ENCODE data around the gene RUVBL2. TPM values are rescaled to one million over a fixed set of nuclear protein-coding genes. Genes with fewer than 3 reads are reported as not detected.
A peak's percentile ranks its signal among the peaks of the same experiment; 100 is the strongest.
"Not testable (repeated sequence)": the region's sequence is repeated elsewhere in the genome, so short reads cannot be mapped to it uniquely, and the experiment has no call there.

The RUVBL2 gene
- total RNA-seq, 1 donor from 2014 or later, result 62.2 TPM

- peaks cover 18% of the 10 kb centered on the region for H3K27me3 Mint-ChIP-seq (ENCODE audit: low read depth)
- H3K4me1 Mint-ChIP-seq; DNase-seq (ENCODE audit: low spot score in 2 of 2, unreplicated experiment in 2 of 2); H3K27ac Mint-ChIP-seq; H3K9me3 Mint-ChIP-seq; H3K36me3 Mint-ChIP-seq; H3K4me3 Mint-ChIP-seq: not testable (repeated sequence)
- TF ChIP-seq, protein P1, sequence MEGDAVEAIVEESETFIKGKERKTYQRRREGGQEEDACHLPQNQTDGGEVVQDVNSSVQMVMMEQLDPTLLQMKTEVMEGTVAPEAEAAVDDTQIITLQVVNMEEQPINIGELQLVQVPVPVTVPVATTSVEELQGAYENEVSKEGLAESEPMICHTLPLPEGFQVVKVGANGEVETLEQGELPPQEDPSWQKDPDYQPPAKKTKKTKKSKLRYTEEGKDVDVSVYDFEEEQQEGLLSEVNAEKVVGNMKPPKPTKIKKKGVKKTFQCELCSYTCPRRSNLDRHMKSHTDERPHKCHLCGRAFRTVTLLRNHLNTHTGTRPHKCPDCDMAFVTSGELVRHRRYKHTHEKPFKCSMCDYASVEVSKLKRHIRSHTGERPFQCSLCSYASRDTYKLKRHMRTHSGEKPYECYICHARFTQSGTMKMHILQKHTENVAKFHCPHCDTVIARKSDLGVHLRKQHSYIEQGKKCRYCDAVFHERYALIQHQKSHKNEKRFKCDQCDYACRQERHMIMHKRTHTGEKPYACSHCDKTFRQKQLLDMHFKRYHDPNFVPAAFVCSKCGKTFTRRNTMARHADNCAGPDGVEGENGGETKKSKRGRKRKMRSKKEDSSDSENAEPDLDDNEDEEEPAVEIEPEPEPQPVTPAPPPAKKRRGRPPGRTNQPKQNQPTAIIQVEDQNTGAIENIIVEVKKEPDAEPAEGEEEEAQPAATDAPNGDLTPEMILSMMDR (IDR thresholded peaks at IDR 0.05; ENCODE audit: unreplicated experiment), result peak; percentile 36
These were observed 38.1 kb downstream of the RUVBL2 start, which contains the start of gene CGB2 for GRCh38 chr19:49031642-49032301. Gene CGB2, plus strand, starts transcription at chr19:49031890. Its CDS starts 206 bp downstream, at chr19:49032096.

- not testable (repeated sequence) for H3K27ac Mint-ChIP-seq; H3K4me3 Mint-ChIP-seq; DNase-seq (ENCODE audit: low spot score in 2 of 2, unreplicated experiment in 2 of 2); H3K36me3 Mint-ChIP-seq; H3K9me3 Mint-ChIP-seq; H3K4me1 Mint-ChIP-seq; H3K27me3 Mint-ChIP-seq (ENCODE audit: low read depth)
- TF ChIP-seq, protein P1 (IDR thresholded peaks at IDR 0.05; ENCODE audit: unreplicated experiment), result peak; percentile 54
These were observed 43.1 kb downstream of the RUVBL2 start, which contains the start of gene CGB1 for GRCh38 chr19:49036815-49037214. Gene CGB1, minus strand, starts transcription at chr19:49036895. Its CDS starts 184 bp downstream, at chr19:49036711.

GRCh38 chr19:49038111-49038510 is 44.4 kb downstream of the RUVBL2 start:
- not testable (repeated sequence) for H3K9me3 Mint-ChIP-seq; H3K27me3 Mint-ChIP-seq (ENCODE audit: low read depth); DNase-seq (ENCODE audit: low spot score in 2 of 2, unreplicated experiment in 2 of 2); H3K4me1 Mint-ChIP-seq; H3K4me3 Mint-ChIP-seq; H3K27ac Mint-ChIP-seq; H3K36me3 Mint-ChIP-seq

DNA sequence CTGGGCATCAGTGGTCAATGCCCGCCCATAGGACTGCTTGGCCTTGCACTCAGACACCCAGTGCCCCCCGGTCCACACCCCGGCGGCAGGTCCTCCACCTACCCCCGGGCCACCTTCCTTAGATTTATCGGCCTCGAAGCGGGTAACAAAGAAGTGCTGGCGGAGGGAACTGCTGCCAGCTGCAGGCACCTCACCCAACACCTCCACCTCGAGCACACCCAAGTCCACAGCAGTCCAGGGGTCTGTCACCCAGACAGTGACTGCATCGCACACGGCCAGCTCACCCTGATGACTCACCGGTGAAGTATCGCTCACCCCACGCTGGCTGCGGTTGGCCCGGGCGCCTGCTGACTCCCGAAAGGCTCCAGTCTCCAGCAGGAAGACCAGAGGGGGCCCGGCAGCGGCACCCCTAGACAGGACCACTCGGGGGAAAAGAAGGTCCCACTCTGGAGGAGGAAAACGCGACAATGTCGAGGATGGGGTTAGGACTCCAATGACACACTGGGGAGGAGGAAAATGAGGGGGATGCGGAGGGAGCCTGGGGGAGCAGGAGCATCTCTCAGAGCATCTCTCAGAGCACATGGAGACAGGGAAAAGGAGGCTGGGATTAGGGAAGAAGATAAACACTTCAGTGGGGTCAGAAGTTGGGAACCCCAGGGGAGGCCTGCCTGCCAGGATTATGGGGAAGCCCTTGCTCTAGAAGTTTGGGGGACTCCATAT is 45.0 kb downstream of the RUVBL2 start:
- not testable (repeated sequence) for H3K27ac Mint-ChIP-seq; H3K36me3 Mint-ChIP-seq; H3K4me3 Mint-ChIP-seq; H3K9me3 Mint-ChIP-seq; H3K27me3 Mint-ChIP-seq (ENCODE audit: low read depth); DNase-seq (ENCODE audit: low spot score in 2 of 2, unreplicated experiment in 2 of 2); H3K4me1 Mint-ChIP-seq

GRCh38 chr19:49039736-49040135 is 46.0 kb downstream of the RUVBL2 start:
- not testable (repeated sequence) for H3K4me1 Mint-ChIP-seq; H3K4me3 Mint-ChIP-seq; H3K36me3 Mint-ChIP-seq; H3K27me3 Mint-ChIP-seq (ENCODE audit: low read depth); DNase-seq (ENCODE audit: low spot score in 2 of 2, unreplicated experiment in 2 of 2); H3K9me3 Mint-ChIP-seq; H3K27ac Mint-ChIP-seq

GRCh38 chr19:49042177-49042576 is 48.5 kb downstream of the RUVBL2 start:
- Mint-ChIP-seq H3K4me3 (no peak overlapping the region), H3K4me1 (no peaks in the 10 kb centered on the region), H3K27ac (no peak overlapping the region), H3K36me3 (no peaks in the 10 kb centered on the region), H3K27me3 (ENCODE audit: low read depth) (peaks cover 2% of the 10 kb centered on the region), H3K9me3 (no peaks in the 10 kb centered on the region)
- TF ChIP-seq, protein P1 (IDR thresholded peaks at IDR 0.05; ENCODE audit: unreplicated experiment), result no peak
- DNase-seq (ENCODE audit: low spot score in 2 of 2, unreplicated experiment in 2 of 2), result no peak

DNA sequence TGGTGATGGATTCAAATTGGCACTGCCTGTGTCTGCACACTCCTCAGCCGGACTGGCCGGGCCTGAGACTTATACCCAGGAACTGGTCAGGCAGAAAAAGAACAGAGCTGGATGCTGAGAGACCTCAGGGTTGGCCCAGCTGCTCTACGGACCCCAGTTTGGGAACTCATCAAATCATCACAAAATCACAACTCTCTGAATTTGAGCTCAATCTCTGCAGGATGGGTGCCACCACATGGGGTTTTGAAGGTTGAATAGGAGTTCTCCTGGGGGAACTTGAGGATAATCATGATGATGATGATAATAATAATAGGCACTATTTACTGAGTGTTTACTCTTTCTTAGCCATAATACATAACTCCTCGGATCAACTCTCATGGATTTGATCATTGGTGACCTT is 49.0 kb downstream of the RUVBL2 start:
- not testable (repeated sequence) for H3K9me3 Mint-ChIP-seq; H3K4me3 Mint-ChIP-seq; H3K4me1 Mint-ChIP-seq; H3K27ac Mint-ChIP-seq; DNase-seq (ENCODE audit: low spot score in 2 of 2, unreplicated experiment in 2 of 2); H3K27me3 Mint-ChIP-seq (ENCODE audit: low read depth); H3K36me3 Mint-ChIP-seq

DNA sequence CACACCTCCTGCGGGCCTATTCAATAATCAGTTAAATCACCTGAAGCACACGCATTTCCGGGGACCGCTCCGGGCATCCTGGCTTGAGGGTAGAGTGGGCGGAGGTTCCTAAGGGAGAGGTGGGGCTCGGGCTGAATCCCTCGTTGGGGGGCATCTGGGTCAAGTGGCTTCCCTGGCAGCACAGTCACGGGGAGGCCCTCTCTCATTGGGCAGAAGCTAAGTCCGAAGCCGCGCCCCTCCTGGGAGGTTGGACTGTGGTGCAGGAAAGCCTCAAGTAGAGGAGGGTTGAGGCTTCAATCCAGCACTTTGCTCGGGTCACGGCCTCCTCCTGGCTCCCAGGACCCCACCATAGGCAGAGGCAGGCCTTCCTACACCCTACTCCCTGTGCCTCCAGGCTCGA is 49.9 kb downstream of the RUVBL2 start, which contains the start of gene CGB5:
Gene CGB5 (plus strand): TSS at position 301 of the 400 bp plus-strand sequence. CDS start 362 bp downstream, outside the sequence.
- H3K4me1 Mint-ChIP-seq; H3K27ac Mint-ChIP-seq; H3K9me3 Mint-ChIP-seq; H3K27me3 Mint-ChIP-seq (ENCODE audit: low read depth); DNase-seq (ENCODE audit: low spot score in 2 of 2, unreplicated experiment in 2 of 2); H3K4me3 Mint-ChIP-seq; H3K36me3 Mint-ChIP-seq: not testable (repeated sequence)

- H3K27ac Mint-ChIP-seq; H3K4me1 Mint-ChIP-seq; H3K27me3 Mint-ChIP-seq (ENCODE audit: low read depth); H3K9me3 Mint-ChIP-seq; H3K36me3 Mint-ChIP-seq; DNase-seq (ENCODE audit: low spot score in 2 of 2, unreplicated experiment in 2 of 2); H3K4me3 Mint-ChIP-seq: not testable (repeated sequence)
These were observed 55.3 kb downstream of the RUVBL2 start, which contains the start of gene CGB8 for GRCh38 chr19:49049011-49049410. Gene CGB8, minus strand, starts transcription at chr19:49049111. Its CDS starts 372 bp downstream, at chr19:49048739.

DNA sequence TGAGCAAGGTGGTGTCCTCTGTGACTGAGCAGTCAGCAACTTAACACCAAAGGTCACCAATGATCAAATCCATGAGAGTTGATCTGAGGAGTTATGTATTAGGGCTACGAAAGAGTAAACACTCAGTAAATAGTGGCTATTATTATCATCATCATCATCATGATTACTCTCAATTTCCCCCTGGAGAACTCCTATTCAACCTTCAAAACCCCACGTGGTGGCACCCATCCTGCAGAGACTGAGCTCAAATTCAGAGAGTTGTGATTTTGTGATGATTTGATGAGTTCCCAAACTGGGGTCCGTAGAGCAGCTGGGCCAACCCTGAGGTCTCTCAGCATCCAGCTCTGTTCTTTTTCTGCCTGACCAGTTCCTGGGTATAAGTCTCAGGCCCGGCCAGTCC is 56.1 kb downstream of the RUVBL2 start:
- H3K36me3 Mint-ChIP-seq; H3K27me3 Mint-ChIP-seq (ENCODE audit: low read depth); H3K9me3 Mint-ChIP-seq; H3K4me1 Mint-ChIP-seq; H3K27ac Mint-ChIP-seq; DNase-seq (ENCODE audit: low spot score in 2 of 2, unreplicated experiment in 2 of 2); H3K4me3 Mint-ChIP-seq: not testable (repeated sequence)
